Neuronal stem cell (in vitro differentiated cells): ENCODE data around the gene PCDHA11.

ENCODE experiments used
- DNase-seq: peaks from one replicate; pipeline ENCODE4 v3.0.0-alpha.2; 2013; ENCODE audit warnings: low spot score
- H2AFZ ChIP-seq: one replicate; pipeline ENCODE4 v1.6.1; 2013; ENCODE audit warnings: mild to moderate bottlenecking, low read length, inconsistent platforms
- H2AK5ac ChIP-seq: 2 replicates; pipeline ENCODE4 v1.6.1; 2013; ENCODE audit warnings: low read depth, mild to moderate bottlenecking, inconsistent platforms, low read length, moderate library complexity, mixed read lengths
- H2BK120ac ChIP-seq: 2 replicates; pipeline ENCODE4 v1.6.1; 2013; ENCODE audit warnings: low read depth, mild to moderate bottlenecking, inconsistent platforms, low read length, moderate library complexity, mixed read lengths
- H2BK12ac ChIP-seq: one replicate; pipeline ENCODE4 v1.6.1; 2013; ENCODE audit warnings: low read length, inconsistent platforms
- H2BK15ac ChIP-seq: 2 replicates; pipeline ENCODE4 v1.6.1; 2013; ENCODE audit warnings: mild to moderate bottlenecking, low read length, inconsistent platforms, mixed read lengths
- H2BK5ac ChIP-seq: one replicate; pipeline ENCODE4 v1.6.1; 2013; ENCODE audit warnings: inconsistent platforms, mild to moderate bottlenecking, low read length, moderate library complexity
- H3K14ac ChIP-seq: one replicate; pipeline ENCODE4 v1.6.1; 2013; ENCODE audit warnings: low read length, inconsistent platforms
- H3K18ac ChIP-seq: 2 replicates; pipeline ENCODE4 v1.6.1; 2013; ENCODE audit warnings: low read length, inconsistent platforms
- H3K23ac ChIP-seq: 2 replicates; pipeline ENCODE4 v1.6.1; 2013; ENCODE audit warnings: low read depth, mild to moderate bottlenecking, mixed read lengths, low read length, inconsistent platforms; ENCODE audit not compliant: poor library complexity
- H3K27ac ChIP-seq: replicated peaks from 3 replicates; pipeline ENCODE4 v1.5.1; 2013; ENCODE audit warnings: low read length, inconsistent platforms
- H3K27me3 ChIP-seq, 3 experiments: 2 replicates each; pipeline ENCODE4 v1.6.1; 2013; ENCODE audit warnings: low read length in 3 of 3, mild to moderate bottlenecking in 2 of 3, inconsistent platforms in 1 of 3, low read depth in 1 of 3, mixed read lengths in 1 of 3, moderate library complexity in 1 of 3; ENCODE audit not compliant: control insufficient read depth in 3 of 3, insufficient read depth in 3 of 3
- H3K36me3 ChIP-seq, 2 donors: replicated peaks in 1 of 2; 2 replicates each; pipeline ENCODE4 v1.6.1; 2013; ENCODE audit warnings: low read length in 2 of 2; ENCODE audit not compliant: control insufficient read depth in 2 of 2, insufficient read depth in 2 of 2
- H3K4ac ChIP-seq: 2 replicates; pipeline ENCODE4 v1.6.1; 2013; ENCODE audit warnings: inconsistent platforms, mild to moderate bottlenecking, low read length, moderate library complexity
- H3K4me1 ChIP-seq, 2 donors: 1 replicate in 1 of 2; 2 replicates in 1 of 2; pipeline ENCODE4 v1.6.1; 2013; ENCODE audit warnings: low read length in 2 of 2, low read depth in 1 of 2; ENCODE audit not compliant: control insufficient read depth in 2 of 2, insufficient read depth in 1 of 2
- H3K4me2 ChIP-seq: one replicate; pipeline ENCODE4 v1.6.1; 2013; ENCODE audit warnings: mild to moderate bottlenecking, low read length, inconsistent platforms; ENCODE audit not compliant: insufficient read depth, poor library complexity, severe bottlenecking
- H3K4me3 ChIP-seq, 2 donors: 2 replicates each; pipeline ENCODE4 v1.5.1; 2013; ENCODE audit warnings: low read length in 2 of 2, mild to moderate bottlenecking in 2 of 2, inconsistent platforms in 1 of 2, moderate library complexity in 1 of 2
- H3K79me1 ChIP-seq: one replicate; pipeline ENCODE4 v1.6.1; 2013; ENCODE audit warnings: low read depth, mild to moderate bottlenecking, inconsistent platforms, low read length, moderate library complexity
- H3K9ac ChIP-seq: one replicate; pipeline ENCODE4 v1.6.1; 2013; ENCODE audit warnings: mild to moderate bottlenecking, low read depth, low read length, inconsistent platforms; ENCODE audit not compliant: poor library complexity
- H3K9me3 ChIP-seq, 2 donors: replicated peaks in 1 of 2; 2 replicates each; pipeline versions ENCODE3 to v1.6.1; 2013; ENCODE audit warnings: low read length in 2 of 2, mild to moderate bottlenecking in 2 of 2, inconsistent platforms in 1 of 2, low read depth in 1 of 2, mixed read lengths in 1 of 2, moderate library complexity in 1 of 2; ENCODE audit not compliant: control insufficient read depth in 2 of 2, insufficient read depth in 1 of 2
- H4K8ac ChIP-seq: one replicate; pipeline ENCODE4 v1.6.1; 2013; ENCODE audit warnings: low read depth, mild to moderate bottlenecking, inconsistent platforms, low read length, moderate library complexity
- H4K91ac ChIP-seq: one replicate; pipeline ENCODE4 v1.6.1; 2013; ENCODE audit warnings: low read length, low read depth, mild to moderate bottlenecking, inconsistent platforms; ENCODE audit not compliant: poor library complexity
- WGBS, 2 donors: extraction: QIAGEN DNeasy Blood & Tissue Kit; methylation state at CpG; one replicate each; pipeline ENCODE4 v1.1.7; 2013; ENCODE audit warnings: missing lambda C conversion rate in 2 of 2, mixed read lengths in 1 of 2; ENCODE audit not compliant: insufficient read length in 2 of 2, insufficient replicate concordance in 1 of 2; ENCODE audit errors: extremely low coverage in 2 of 2; 5-methylcytosine and 5-hydroxymethylcytosine counted together

The PCDHA11 gene

DNA sequence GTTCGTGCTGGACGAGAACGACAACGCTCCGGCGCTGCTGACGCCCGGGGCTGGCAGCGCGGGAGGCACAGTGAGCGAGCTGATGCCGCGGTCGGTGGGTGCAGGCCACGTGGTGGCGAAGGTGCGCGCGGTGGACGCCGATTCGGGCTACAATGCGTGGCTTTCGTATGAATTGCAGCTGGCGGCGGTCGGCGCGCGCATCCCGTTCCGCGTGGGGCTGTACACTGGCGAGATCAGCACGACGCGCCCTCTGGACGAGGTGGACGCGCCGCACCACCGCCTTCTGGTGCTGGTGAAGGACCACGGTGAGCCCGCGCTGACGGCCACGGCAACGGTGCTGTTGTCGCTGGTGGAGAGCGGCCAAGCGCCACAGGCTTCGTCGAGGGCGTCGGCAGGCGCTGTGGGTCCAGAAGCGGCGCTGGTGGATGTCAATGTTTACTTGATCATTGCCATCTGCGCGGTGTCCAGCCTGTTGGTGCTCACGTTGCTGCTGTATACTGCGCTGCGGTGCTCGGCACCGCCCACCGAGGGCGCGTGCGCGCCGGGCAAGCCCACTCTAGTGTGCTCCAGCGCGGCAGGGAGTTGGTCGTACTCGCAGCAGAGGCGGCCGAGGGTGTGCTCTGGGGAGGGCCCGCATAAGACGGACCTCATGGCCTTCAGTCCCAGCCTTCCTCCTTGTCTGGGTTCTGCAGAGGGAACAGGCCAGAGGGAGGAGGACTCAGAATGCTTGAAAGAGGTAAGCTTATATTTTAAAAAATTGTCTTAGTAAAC, 15.4 kb downstream of the PCDHA11 start:
- Histone ChIP-seq H3K9ac (no peak overlapping the region), H3K9me3 (peaks cover 10 to 24% of the 10 kb centered on the region in 2 donors), H2BK120ac (no peak overlapping the region), H2AFZ (no peak overlapping the region), H4K91ac (no peak overlapping the region), H4K8ac (no peak overlapping the region), H2BK12ac (no peak overlapping the region), H2BK5ac (no peak overlapping the region), H3K4me2 (no peak overlapping the region), H3K4me1 (no peaks in the 10 kb centered on the region), H3K27me3 (no peaks in the 10 kb centered on the region), H2BK15ac (no peak overlapping the region), H3K36me3 (peaks cover 12 to 16% of the 10 kb centered on the region in 2 donors), H3K23ac (peak overlapping the region; percentile 80), H3K27ac (no peak overlapping the region), H3K4me3 (peak overlapping the region in 1 of 2 donors; percentile 44), H3K79me1 (peaks cover 4% of the 10 kb centered on the region), H3K4ac (no peak overlapping the region), H2AK5ac (no peak overlapping the region), H3K14ac (peak overlapping the region; percentile 56), H3K18ac (no peak overlapping the region)
- no peak for DNase-seq
- no CpG with 5 or more reads among the region's 79 CpGs for WGBS, 2 donors

DNA sequence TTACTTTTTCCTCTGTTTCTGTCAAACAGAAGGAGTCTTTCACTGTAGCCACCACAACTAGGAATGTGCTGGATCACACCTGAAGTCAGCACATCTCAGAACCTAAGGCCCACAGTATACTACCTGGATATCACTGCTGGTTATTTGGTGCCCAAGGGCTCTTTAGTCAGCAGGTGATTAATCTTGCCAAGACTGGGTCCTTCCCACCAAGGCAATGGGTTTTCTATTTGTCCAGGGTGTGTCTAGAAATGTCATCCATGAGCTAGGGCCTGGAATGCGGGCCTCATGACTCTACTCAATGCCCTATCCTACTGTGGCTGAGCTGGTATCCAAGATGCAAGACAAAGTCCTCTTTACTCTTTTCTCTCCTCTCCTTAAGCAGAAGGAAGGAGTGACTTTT, 47.6 kb downstream of the PCDHA11 start:
- Histone ChIP-seq H3K4me3 (no peak overlapping the region), H2BK120ac (no peak overlapping the region), H3K18ac (no peak overlapping the region), H3K4me1 (no peaks in the 10 kb centered on the region), H3K79me1 (no peaks in the 10 kb centered on the region), H3K4ac (no peak overlapping the region), H3K27me3 (no peaks in the 10 kb centered on the region), H3K36me3 (no peaks in the 10 kb centered on the region), H2AFZ (no peak overlapping the region), H3K23ac (no peak overlapping the region), H3K9ac (no peak overlapping the region), H2BK15ac (no peak overlapping the region), H4K91ac (no peak overlapping the region), H3K4me2 (no peak overlapping the region), H3K14ac (no peak overlapping the region), H2AK5ac (no peak overlapping the region), H3K9me3 (peaks cover 0 to 3% of the 10 kb centered on the region in 2 donors), H2BK5ac (no peak overlapping the region), H3K27ac (no peak overlapping the region), H2BK12ac (no peak overlapping the region), H4K8ac (no peak overlapping the region)
- no CpG with 5 or more reads among the region's 1 CpG for WGBS, 2 donors
- DNase-seq = no peak
